Effector memory CD4-positive, alpha-beta T cell (primary cell): ENCODE data around the gene SCT.

Source experiments
- DNase-seq, 3 donors: peaks; one replicate each; pipeline ENCODE4 v3.0.0-alpha.2; 2020
- H3K27ac ChIP-seq: 2 replicates; pipeline ENCODE4 v1.7.0; 2013; ENCODE audit warnings: mild to moderate bottlenecking, low read length, moderate library complexity; ENCODE audit not compliant: insufficient read depth, poor library complexity, severe bottlenecking
- H3K27me3 ChIP-seq: replicated peaks from 2 replicates; pipeline ENCODE4 v1.7.0; 2013; ENCODE audit warnings: mild to moderate bottlenecking, low read length; ENCODE audit not compliant: insufficient read depth, control insufficient read depth, poor library complexity, severe bottlenecking
- H3K36me3 ChIP-seq: 2 replicates; pipeline ENCODE4 v1.7.0; 2013; ENCODE audit warnings: mild to moderate bottlenecking, low read length, moderate library complexity; ENCODE audit not compliant: control insufficient read depth, insufficient read depth
- H3K4me1 ChIP-seq: 2 replicates; pipeline ENCODE4 v1.7.0; 2013; ENCODE audit warnings: low read length, mild to moderate bottlenecking; ENCODE audit not compliant: control insufficient read depth, insufficient read depth, poor library complexity, severe bottlenecking
- H3K4me3 ChIP-seq: 2 replicates; pipeline ENCODE4 v1.7.0; 2013; ENCODE audit warnings: low read length, low read depth, mild to moderate bottlenecking; ENCODE audit not compliant: insufficient read depth, poor library complexity, severe bottlenecking
- H3K9me3 ChIP-seq: 2 replicates; pipeline ENCODE4 v1.7.0; 2013; ENCODE audit warnings: mild to moderate bottlenecking, low read length, moderate library complexity; ENCODE audit not compliant: control insufficient read depth

Gene SCT

GRCh38 chr11:616320-617198 is 10.4 kb downstream of the SCT start:
- peaks cover 14% of the 10 kb centered on the region for H3K36me3 ChIP-seq
- H3K27me3 ChIP-seq, result no peaks in the 10 kb centered on the region
- H3K9me3 ChIP-seq, result no peaks in the 10 kb centered on the region
- H3K4me1 ChIP-seq, result peaks cover 22% of the 10 kb centered on the region
- DNase-seq, result no peak
- H3K4me3 ChIP-seq, result peak overlapping the region; percentile 79
- peak overlapping the region; percentile 94 for H3K27ac ChIP-seq

- no peaks in the 10 kb centered on the region for H3K27me3 ChIP-seq
- H3K9me3 ChIP-seq, result no peaks in the 10 kb centered on the region
- DNase-seq, result peak; percentile 81 to 87 (median 85)
- H3K4me3 ChIP-seq, result peak within 1 kb of the TSS; percentile 79
- H3K36me3 ChIP-seq, result peaks cover 22% of the 10 kb centered on the region
- peak within 1 kb of the TSS; percentile 94 for H3K27ac ChIP-seq
- H3K4me1 ChIP-seq, result peaks cover 22% of the 10 kb centered on the region
Observed at GRCh38 chr11:615504-616319, 11.3 kb downstream of the SCT start, which contains the start of gene IRF7. TSS of gene IRF7 (minus strand) at chr11:615950. CDS start at chr11:615364, 586 bp downstream.

GRCh38 chr11:614623-615503 is 12.1 kb downstream of the SCT start:
- peak overlapping the region; percentile 79 for H3K4me3 ChIP-seq
- H3K4me1 ChIP-seq, result peaks cover 22% of the 10 kb centered on the region
- DNase-seq, result no peak
- H3K36me3 ChIP-seq, result peaks cover 30% of the 10 kb centered on the region
- H3K27me3 ChIP-seq, result no peaks in the 10 kb centered on the region
- peak overlapping the region; percentile 94 for H3K27ac ChIP-seq
- no peaks in the 10 kb centered on the region for H3K9me3 ChIP-seq

GRCh38 chr11:614021-614622 is 12.9 kb downstream of the SCT start:
- no peaks in the 10 kb centered on the region for H3K9me3 ChIP-seq
- peaks cover 38% of the 10 kb centered on the region for H3K36me3 ChIP-seq
- H3K27me3 ChIP-seq, result no peaks in the 10 kb centered on the region
- DNase-seq, result no peak
- peak overlapping the region; percentile 79 for H3K4me3 ChIP-seq
- H3K27ac ChIP-seq, result peak overlapping the region; percentile 63
- H3K4me1 ChIP-seq, result peaks cover 22% of the 10 kb centered on the region

GRCh38 chr11:613369-613968 is 13.5 kb downstream of the SCT start:
- H3K27me3 ChIP-seq, result no peaks in the 10 kb centered on the region
- H3K36me3 ChIP-seq, result peaks cover 44% of the 10 kb centered on the region

GRCh38 chr11:612961-613300 is 14.1 kb downstream of the SCT start:
- no peak for DNase-seq
- H3K27ac ChIP-seq, result peak overlapping the region; percentile 62
- H3K4me3 ChIP-seq, result no peak overlapping the region
- no peaks in the 10 kb centered on the region for H3K9me3 ChIP-seq
- peaks cover 49% of the 10 kb centered on the region for H3K36me3 ChIP-seq
- H3K27me3 ChIP-seq, result no peaks in the 10 kb centered on the region
- peaks cover 22% of the 10 kb centered on the region for H3K4me1 ChIP-seq

More at GRCh38 chr11:613369-613968, 13.5 kb downstream of the SCT start:
- H3K4me1 ChIP-seq, result peaks cover 22% of the 10 kb centered on the region
- peak; percentile 79 to 87 (median 85) for DNase-seq
- no peaks in the 10 kb centered on the region for H3K9me3 ChIP-seq
- H3K27ac ChIP-seq, result peak overlapping the region; percentile 63
- peak overlapping the region; percentile 79 for H3K4me3 ChIP-seq

GRCh38 chr11:612201-612960 is 14.6 kb downstream of the SCT start:
- H3K27ac ChIP-seq, result peak overlapping the region; percentile 62
- H3K4me1 ChIP-seq, result peaks cover 22% of the 10 kb centered on the region
- no peak for DNase-seq
- H3K9me3 ChIP-seq, result no peaks in the 10 kb centered on the region
- no peaks in the 10 kb centered on the region for H3K27me3 ChIP-seq
- H3K36me3 ChIP-seq, result peaks cover 55% of the 10 kb centered on the region
- no peak overlapping the region for H3K4me3 ChIP-seq

- Histone ChIP-seq H3K4me1 (peaks cover 22% of the 10 kb centered on the region), H3K36me3 (peaks cover 66% of the 10 kb centered on the region)
- no peak for DNase-seq
Observed at GRCh38 chr11:611001-611996, 15.7 kb downstream of the SCT start.

More at GRCh38 chr11:611001-611996, 15.7 kb downstream of the SCT start:
- no peaks in the 10 kb centered on the region for H3K9me3 ChIP-seq
- H3K27ac ChIP-seq, result no peak overlapping the region
- no peaks in the 10 kb centered on the region for H3K27me3 ChIP-seq
- H3K4me3 ChIP-seq, result no peak overlapping the region
